Calu3 (cell line): ENCODE results near the gene ACSM4. TPM values are rescaled to one million over a fixed set of nuclear protein-coding genes. Genes with fewer than 3 reads are reported as not detected.

Experiments
- BruUV-seq: library from RNA; stranded (reverse); fragments of 400-500 nt; replicated peaks from 2 replicates; lab custom pipeline; 2021; lab: Mats Ljungman, UMichigan
- CTCF ChIA-PET: fragments of 300-600 bp; sonication (Branson Sonifier 250); formaldehyde crosslinking; loops from one replicate; lab custom pipeline; 2022; ENCODE audit warnings: antibody characterized with exemption; lab: Charles Lee
- DNase-seq: peaks from one replicate; pipeline ENCODE4 v3.0.0; 2022
- H3K27ac Mint-ChIP-seq: one replicate; pipeline ENCODE4 v1.8.0; 2022; ENCODE audit warnings: mixed read lengths; ENCODE audit not compliant: unreplicated experiment
- H3K27me3 Mint-ChIP-seq: one replicate; pipeline ENCODE4 v1.8.0; 2022; ENCODE audit warnings: mixed read lengths; ENCODE audit not compliant: unreplicated experiment
- H3K36me3 Mint-ChIP-seq: one replicate; pipeline ENCODE4 v1.8.0; 2022; ENCODE audit warnings: mild to moderate bottlenecking, moderate library complexity, mixed read lengths; ENCODE audit not compliant: insufficient read depth, unreplicated experiment
- H3K4me1 Mint-ChIP-seq: one replicate; pipeline ENCODE4 v1.8.0; 2022; ENCODE audit warnings: mild to moderate bottlenecking, low read depth, mixed read lengths; ENCODE audit not compliant: unreplicated experiment
- H3K4me3 Mint-ChIP-seq: one replicate; pipeline ENCODE4 v1.8.0; 2022; ENCODE audit warnings: mild to moderate bottlenecking, low read depth, moderate library complexity, mixed read lengths; ENCODE audit not compliant: unreplicated experiment
- H3K9me3 Mint-ChIP-seq: one replicate; pipeline ENCODE4 v1.8.0; 2022; ENCODE audit warnings: low read depth, mixed read lengths; ENCODE audit not compliant: unreplicated experiment
- CTCF ChIP-seq: fragments of 200-600 bp; IDR thresholded peaks from one replicate; pipeline ENCODE4 v1.8.0; 2022; ENCODE audit warnings: antibody characterized with exemption; ENCODE audit not compliant: unreplicated experiment
- intact Hi-C: fragments of 100-400 bp; cut with micrococcal nuclease; formaldehyde crosslinking; loops from one replicate; pipeline ENCODE4 v1.10.0; 2022; ENCODE audit not compliant: unreplicated experiment
- total RNA-seq: library from RNA; stranded (reverse); gene quantifications from 2 replicates; pipeline ENCODE4 v1.2.3, GENCODE V29; 2022

ACSM4 gene
- total RNA-seq, 1 experiment from 2014 or later = not detected

- Mint-ChIP-seq H3K27me3 (no peaks in the 10 kb centered on the region), H3K4me1 (peaks cover 10% of the 10 kb centered on the region), H3K36me3 (no peaks in the 10 kb centered on the region), H3K4me3 (no peak overlapping the region), H3K9me3 (no peaks in the 10 kb centered on the region), H3K27ac (no peak overlapping the region)
- CTCF ChIA-PET = no interaction called here
- intact Hi-C loops = no loop called here
- DNase-seq = no peak
- no TSS peak for BruUV-seq
- TF ChIP-seq CTCF = no peak
Observed at GRCh38 chr12:7354529-7354928, 50.7 kb downstream of the ACSM4 start.

GRCh38 chr12:7361265-7361664, 57.4 kb downstream of the ACSM4 start:
- no peak for TF ChIP-seq CTCF
- no TSS peak for BruUV-seq
- H3K36me3 Mint-ChIP-seq = no peaks in the 10 kb centered on the region
- no peak for DNase-seq
- H3K27me3 Mint-ChIP-seq = no peaks in the 10 kb centered on the region
- no peaks in the 10 kb centered on the region for H3K9me3 Mint-ChIP-seq
- CTCF ChIA-PET = no interaction called here
- no peaks in the 10 kb centered on the region for H3K4me1 Mint-ChIP-seq
- no peak overlapping the region for H3K4me3 Mint-ChIP-seq
- intact Hi-C loops = no loop called here
- H3K27ac Mint-ChIP-seq = no peak overlapping the region

- CTCF ChIA-PET = no interaction called here
- BruUV-seq = no TSS peak
- DNase-seq = no peak
- no peak for TF ChIP-seq CTCF
- no peaks in the 10 kb centered on the region for H3K36me3 Mint-ChIP-seq
- H3K4me1 Mint-ChIP-seq = no peaks in the 10 kb centered on the region
- H3K4me3 Mint-ChIP-seq = no peak overlapping the region
- no peaks in the 10 kb centered on the region for H3K9me3 Mint-ChIP-seq
- H3K27me3 Mint-ChIP-seq = no peaks in the 10 kb centered on the region
- H3K27ac Mint-ChIP-seq = no peak overlapping the region
- intact Hi-C loops = no loop called here
Observed at GRCh38 chr12:7362734-7363133, 58.9 kb downstream of the ACSM4 start.

- CTCF ChIA-PET = interaction anchor here (0.6 kb wide), 1 partner anchor 438 kb away, joined by 3 read pairs; no protein-coding TSS in a partner anchor
- Mint-ChIP-seq H3K4me3 (peak overlapping the region; percentile 61), H3K9me3 (peaks cover 2% of the 10 kb centered on the region), H3K36me3 (no peaks in the 10 kb centered on the region), H3K27ac (peak overlapping the region; percentile 75), H3K4me1 (peaks cover 15% of the 10 kb centered on the region), H3K27me3 (no peaks in the 10 kb centered on the region)
- no TSS peak for BruUV-seq
- intact Hi-C loops = no loop called here
- peak; percentile 74 for DNase-seq
- TF ChIP-seq CTCF = no peak
Observed at GRCh38 chr12:7369274-7369729, 65.4 kb downstream of the ACSM4 start.
